Measurements from ENCODE around the gene POU6F1. TPM values are rescaled to one million over a fixed set of nuclear protein-coding genes. Genes with fewer than 3 reads are reported as not detected.
"Not testable (repeated sequence)": the region's sequence is repeated elsewhere in the genome, so short reads cannot be mapped to it uniquely, and the experiment has no call there.

Gene POU6F1
- total and polyA plus RNA-seq, 11 donors: 4.6 to 14.0 (median 6.8) TPM

DNA sequence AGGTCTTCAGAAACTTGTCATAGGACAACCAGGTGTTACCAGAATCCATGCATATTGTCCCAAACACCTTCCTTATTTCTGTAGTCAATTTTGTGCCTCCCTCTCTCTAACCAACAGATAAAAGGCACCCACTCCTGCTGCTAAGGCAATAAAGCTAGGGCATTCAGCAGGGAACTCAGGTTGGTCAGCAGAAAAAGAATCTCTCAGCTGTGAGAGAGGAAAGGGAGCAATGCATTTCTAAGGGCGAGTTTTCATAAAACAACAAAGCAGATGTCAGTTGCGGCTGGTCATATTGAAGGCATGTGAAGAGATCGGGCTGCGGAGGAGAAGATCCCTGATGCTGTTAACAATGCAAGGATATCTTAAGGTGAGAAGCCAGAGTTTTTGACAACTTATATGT is 7.4 kb upstream of the POU6F1 start:
- intact Hi-C loops (cut with DNase I): no loop called here
- Histone ChIP-seq H3K4me1 (no peaks in the 10 kb centered on the region), H3K36me3 (no peaks in the 10 kb centered on the region), H3K4me3 (no peak overlapping the region), H3K27me3 (no peaks in the 10 kb centered on the region), H3K27ac (no peak overlapping the region), H3K9me3 (no peaks in the 10 kb centered on the region)
- TF ChIP-seq, protein P1, sequence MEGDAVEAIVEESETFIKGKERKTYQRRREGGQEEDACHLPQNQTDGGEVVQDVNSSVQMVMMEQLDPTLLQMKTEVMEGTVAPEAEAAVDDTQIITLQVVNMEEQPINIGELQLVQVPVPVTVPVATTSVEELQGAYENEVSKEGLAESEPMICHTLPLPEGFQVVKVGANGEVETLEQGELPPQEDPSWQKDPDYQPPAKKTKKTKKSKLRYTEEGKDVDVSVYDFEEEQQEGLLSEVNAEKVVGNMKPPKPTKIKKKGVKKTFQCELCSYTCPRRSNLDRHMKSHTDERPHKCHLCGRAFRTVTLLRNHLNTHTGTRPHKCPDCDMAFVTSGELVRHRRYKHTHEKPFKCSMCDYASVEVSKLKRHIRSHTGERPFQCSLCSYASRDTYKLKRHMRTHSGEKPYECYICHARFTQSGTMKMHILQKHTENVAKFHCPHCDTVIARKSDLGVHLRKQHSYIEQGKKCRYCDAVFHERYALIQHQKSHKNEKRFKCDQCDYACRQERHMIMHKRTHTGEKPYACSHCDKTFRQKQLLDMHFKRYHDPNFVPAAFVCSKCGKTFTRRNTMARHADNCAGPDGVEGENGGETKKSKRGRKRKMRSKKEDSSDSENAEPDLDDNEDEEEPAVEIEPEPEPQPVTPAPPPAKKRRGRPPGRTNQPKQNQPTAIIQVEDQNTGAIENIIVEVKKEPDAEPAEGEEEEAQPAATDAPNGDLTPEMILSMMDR (IDR thresholded peaks at IDR 0.05): no peak
- no peak for TF ChIP-seq POLR2A (IDR thresholded peaks at IDR 0.05)
- ATAC-seq (no peak), DNase-seq (no peak)
- WGBS, 4 donors: 92 to 96% (median 94%) methylated on average over 4 of the region's 4 CpGs

DNA sequence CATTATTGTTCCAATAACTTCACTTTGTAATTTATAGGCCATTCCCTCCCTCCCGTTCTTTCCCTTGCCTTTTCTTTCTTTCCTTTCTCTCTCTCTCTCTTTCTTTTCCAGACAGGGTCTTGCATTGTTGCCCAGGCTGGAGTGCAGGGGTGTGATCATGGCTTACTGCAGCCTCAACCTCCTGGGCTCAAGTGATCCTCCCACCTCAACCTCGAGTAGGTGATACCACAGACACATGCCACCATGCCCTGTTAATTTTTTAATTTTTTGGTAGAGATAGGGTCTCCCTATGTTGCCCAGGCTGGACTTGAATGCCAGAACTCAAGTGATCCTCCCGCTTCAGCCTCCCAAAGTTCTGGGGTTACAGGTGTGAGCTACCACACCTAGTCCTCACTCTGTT is 6.8 kb upstream of the POU6F1 start:
- 82 to 94% (median 91%) methylated on average over 3 of the region's 3 CpGs for WGBS, 4 donors
- TF ChIP-seq, protein P1 (IDR thresholded peaks at IDR 0.05): no peak
- no peak for TF ChIP-seq POLR2A (IDR thresholded peaks at IDR 0.05)
- Histone ChIP-seq H3K4me1 (peaks cover 0 to 2% (median 0%) of the 10 kb centered on the region in 12 donors), H3K9me3 (no peaks in the 10 kb centered on the region), H3K36me3 (no peaks in the 10 kb centered on the region), H3K27me3 (no peaks in the 10 kb centered on the region), H3K27ac (no peak overlapping the region), H3K4me3 (no peak overlapping the region)
- intact Hi-C loops (cut with DNase I): no loop called here
- ATAC-seq (no peak), DNase-seq (no peak)

DNA sequence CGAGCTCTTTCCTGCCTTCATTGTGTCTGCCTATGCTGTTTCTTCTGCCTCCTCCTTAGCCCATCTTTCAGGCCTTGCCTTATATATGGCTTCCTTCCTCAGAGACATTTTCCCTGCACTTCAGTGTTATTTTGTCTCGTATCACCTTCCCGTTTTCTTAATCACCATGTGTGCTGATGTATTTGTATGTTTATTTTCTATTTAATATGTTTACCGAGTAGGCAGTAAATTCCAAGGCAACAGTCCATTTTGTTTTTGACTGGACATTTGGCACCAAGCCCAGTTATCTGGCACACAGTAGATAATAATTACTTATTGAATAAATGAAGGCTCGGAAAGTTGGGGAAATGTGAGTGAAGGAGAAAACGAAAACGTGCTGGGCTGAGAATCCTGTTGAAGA is 4.6 kb upstream of the POU6F1 start:
- Histone ChIP-seq H3K27ac (no peak overlapping the region), H3K36me3 (no peaks in the 10 kb centered on the region), H3K4me3 (no peak overlapping the region), H3K9me3 (no peaks in the 10 kb centered on the region), H3K27me3 (no peaks in the 10 kb centered on the region), H3K4me1 (peaks cover 0 to 16% (median 9%) of the 10 kb centered on the region in 12 donors)
- no peak for TF ChIP-seq POLR2A (IDR thresholded peaks at IDR 0.05)
- TF ChIP-seq, protein P1 (IDR thresholded peaks at IDR 0.05): no peak
- intact Hi-C loops (cut with DNase I): no loop called here
- WGBS, 4 donors: 44 to 53% (median 48%) methylated on average over 7 of the region's 7 CpGs
- DNase-seq: no peak
- ATAC-seq: no peak

DNA sequence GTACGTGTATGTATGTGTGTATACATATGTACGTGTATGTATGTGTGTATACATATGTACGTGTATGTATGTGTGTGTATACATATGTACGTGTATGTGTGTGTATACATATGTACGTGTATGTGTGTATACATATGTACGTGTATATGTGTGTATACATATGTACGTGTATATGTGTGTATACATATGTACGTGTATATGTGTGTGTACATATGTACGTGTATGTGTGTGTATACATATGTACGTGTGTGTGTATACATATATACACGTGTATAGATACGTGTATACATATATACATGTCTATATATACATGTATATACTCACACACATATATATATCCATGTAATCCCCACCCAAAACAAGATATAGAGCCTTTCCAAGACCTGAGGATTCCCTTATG is 2.0 kb upstream of the POU6F1 start:
- H3K9me3 ChIP-seq, H3K27ac ChIP-seq, H3K4me3 ChIP-seq, ATAC-seq, DNase-seq, H3K36me3 ChIP-seq, H3K27me3 ChIP-seq: not testable (repeated sequence)
- peaks cover 0 to 27% (median 14%) of the 10 kb centered on the region in 12 donors for H3K4me1 ChIP-seq
- intact Hi-C loops (cut with DNase I): loop anchor here in 5 of 10 donors (2.0 to 10.0 kb wide), 4 partner anchors 19 to 175 kb away; partner anchors contain the start of genes DAZAP2 (in 3 of the 5), TFCP2 (in 2 of the 5), LETMD1 (in 1 of the 5) and SMAGP (in 1 of the 5)
- WGBS, 4 donors: 85 to 93% (median 90%) methylated on average over 12 of the region's 12 CpGs

DNA sequence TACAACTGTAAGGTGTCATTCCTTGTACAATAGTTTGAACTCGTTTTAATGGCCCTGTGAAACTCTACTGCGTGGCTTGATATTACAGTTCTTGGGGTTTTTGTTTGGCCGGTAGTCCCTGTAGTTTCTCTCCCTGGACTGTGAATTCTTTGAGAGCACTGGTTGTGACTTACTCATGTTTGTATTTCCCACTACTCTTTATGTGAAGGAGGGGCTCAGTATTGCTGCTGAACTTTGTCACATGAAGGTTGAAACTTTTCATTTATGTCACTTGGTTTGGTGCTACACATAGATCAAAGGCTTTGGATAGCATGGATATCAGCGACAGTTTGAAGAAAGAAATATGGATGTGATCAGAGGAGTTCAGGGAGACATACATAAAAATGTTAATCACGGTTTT is 1.5 kb upstream of the POU6F1 start:
- Histone ChIP-seq H3K36me3 (no peaks in the 10 kb centered on the region), H3K4me3 (peak overlapping the region in 2 of 12 donors; percentile 81 to 95), H3K9me3 (no peaks in the 10 kb centered on the region), H3K4me1 (peaks cover 0 to 27% (median 14%) of the 10 kb centered on the region in 12 donors), H3K27me3 (no peaks in the 10 kb centered on the region), H3K27ac (peak overlapping the region in 7 of 12 donors; percentile 85 to 99 (median 97))
- WGBS, 4 donors: 81 to 88% (median 85%) methylated on average over 5 of the region's 5 CpGs
- intact Hi-C loops (cut with DNase I): loop anchor here in 5 of 10 donors (2.0 to 10.0 kb wide), 4 partner anchors 19 to 175 kb away; partner anchors contain the start of genes DAZAP2 (in 3 of the 5), TFCP2 (in 2 of the 5), LETMD1 (in 1 of the 5) and SMAGP (in 1 of the 5)
- DNase-seq: no peak
- TF ChIP-seq POLR2A (IDR thresholded peaks at IDR 0.05): no peak
- TF ChIP-seq, protein P1 (IDR thresholded peaks at IDR 0.05): no peak
- ATAC-seq: no peak
